GM18909 (cell line): ENCODE measurements around the gene PEA15.

Source experiments
- ATAC-seq: cut with Tn5 transposase; IDR thresholded peaks from one replicate; pipeline ENCODE4 v1.9.1; 2021; ENCODE audit warnings: mild to moderate bottlenecking; ENCODE audit not compliant: unreplicated experiment, poor library complexity

Gene PEA15

GRCh38 chr1:160205242-160206035, at the start of gene PEA15:
Gene PEA15, plus strand, starts transcription at chr1:160205384. Its CDS starts 6,161 bp downstream, at chr1:160211545.
- ATAC-seq = peak; percentile 43

- no peak for ATAC-seq
These were observed 48.8 kb upstream of the PEA15 start for GRCh38 chr1:160156361-160156760.

GRCh38 chr1:160157174-160157573, 48.0 kb upstream of the PEA15 start:
- ATAC-seq = no peak

- no peak for ATAC-seq
These were observed 47.2 kb upstream of the PEA15 start for GRCh38 chr1:160158031-160158430.

GRCh38 chr1:160158534-160158933, 46.6 kb upstream of the PEA15 start:
- ATAC-seq = no peak

- ATAC-seq = no peak
These were observed 45.3 kb upstream of the PEA15 start for GRCh38 chr1:160159846-160160245.

GRCh38 chr1:160161965-160162705, 43.0 kb upstream of the PEA15 start:
- no peak for ATAC-seq

GRCh38 chr1:160162931-160163330, 42.3 kb upstream of the PEA15 start:
- ATAC-seq = no peak

GRCh38 chr1:160163615-160164014, 41.6 kb upstream of the PEA15 start:
- ATAC-seq = no peak

- no peak for ATAC-seq
These were observed 41.1 kb upstream of the PEA15 start for GRCh38 chr1:160164121-160164520.

- ATAC-seq = no peak
These were observed 38.9 kb upstream of the PEA15 start for GRCh38 chr1:160166166-160166868.

- no peak for ATAC-seq
These were observed 38.1 kb upstream of the PEA15 start for GRCh38 chr1:160167056-160167455.

- no peak for ATAC-seq
These were observed 37.6 kb upstream of the PEA15 start for GRCh38 chr1:160167580-160167979.

GRCh38 chr1:160168016-160168415, 37.2 kb upstream of the PEA15 start:
- ATAC-seq = no peak

GRCh38 chr1:160168609-160169369, 36.4 kb upstream of the PEA15 start:
- no peak for ATAC-seq

- ATAC-seq = peak; percentile 86
These were observed 35.4 kb upstream of the PEA15 start for GRCh38 chr1:160169553-160170399.

- no peak for ATAC-seq
These were observed 33.8 kb upstream of the PEA15 start for GRCh38 chr1:160171354-160171753.

- no peak for ATAC-seq
These were observed 33.2 kb upstream of the PEA15 start for GRCh38 chr1:160171980-160172379.

- no peak for ATAC-seq
These were observed 28.0 kb upstream of the PEA15 start for GRCh38 chr1:160177231-160177630.
